WERI-Rb-1 (cell line): Measurements from ENCODE around the gene TMPRSS13.

ENCODE experiments used
- DNase-seq: peaks from one replicate; pipeline ENCODE4 v3.0.0-alpha.2; 2020
- H3K27ac ChIP-seq: fragments of 250-450 bp; sonication (Bioruptor Pico); 2 replicates; pipeline ENCODE4 v1.5.1; 2020; ENCODE audit warnings: mild to moderate bottlenecking, moderate library complexity
- H3K27me3 ChIP-seq: fragments of 250-450 bp; sonication (Bioruptor Pico); 2 replicates; pipeline ENCODE4 v1.5.1; 2021; ENCODE audit warnings: mild to moderate bottlenecking, low read depth, moderate library complexity; ENCODE audit not compliant: insufficient read depth, severe bottlenecking
- H3K36me3 ChIP-seq: fragments of 250-450 bp; sonication (Bioruptor Pico); 2 replicates; pipeline ENCODE4 v1.5.1; 2020; ENCODE audit warnings: mild to moderate bottlenecking, moderate library complexity
- H3K4me3 ChIP-seq: 2 replicates; pipeline ENCODE4 v1.5.1; 2011; ENCODE audit warnings: low read depth, mild to moderate bottlenecking, control low read depth, low read length
- H3K9me3 ChIP-seq: fragments of 250-450 bp; sonication (Bioruptor Pico); 2 replicates; pipeline ENCODE4 v1.5.1; 2021; ENCODE audit warnings: mild to moderate bottlenecking, moderate library complexity; ENCODE audit not compliant: severe bottlenecking
- TF ChIP-seq, protein P1 (sequence below): IDR thresholded peaks from 2 replicates; pipeline ENCODE4 v1.5.1; 2011; ENCODE audit warnings: low read depth, mild to moderate bottlenecking, control low read depth, inconsistent platforms, low read length

Gene TMPRSS13

DNA sequence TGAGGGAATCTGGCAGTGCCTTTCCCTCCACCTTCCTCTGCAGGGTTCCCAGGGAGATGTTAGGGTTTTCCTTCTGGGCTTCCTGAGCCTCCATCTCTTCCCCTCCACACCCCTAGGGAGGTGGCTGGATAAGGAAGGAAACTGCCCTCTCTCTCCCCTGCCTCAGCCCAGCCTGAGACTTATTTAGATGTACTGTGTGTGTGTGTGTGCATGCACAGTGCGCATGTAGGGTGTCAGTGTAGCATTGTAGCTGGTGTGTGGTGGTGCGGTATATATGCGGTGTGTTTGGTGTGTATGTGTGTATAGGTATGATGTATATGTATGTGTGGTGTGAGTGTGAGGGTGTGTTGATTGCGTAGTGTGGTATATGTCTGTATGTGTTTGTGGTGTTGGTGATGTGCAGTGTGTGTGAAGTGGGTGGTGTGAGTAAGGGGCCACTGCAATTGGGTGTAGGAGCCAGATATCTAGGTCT lies 54.3 kb downstream of the TMPRSS13 start:
- H3K9me3 ChIP-seq, result no peaks in the 10 kb centered on the region
- H3K27ac ChIP-seq, result no peak overlapping the region
- H3K36me3 ChIP-seq, result no peaks in the 10 kb centered on the region
- TF ChIP-seq, protein P1, sequence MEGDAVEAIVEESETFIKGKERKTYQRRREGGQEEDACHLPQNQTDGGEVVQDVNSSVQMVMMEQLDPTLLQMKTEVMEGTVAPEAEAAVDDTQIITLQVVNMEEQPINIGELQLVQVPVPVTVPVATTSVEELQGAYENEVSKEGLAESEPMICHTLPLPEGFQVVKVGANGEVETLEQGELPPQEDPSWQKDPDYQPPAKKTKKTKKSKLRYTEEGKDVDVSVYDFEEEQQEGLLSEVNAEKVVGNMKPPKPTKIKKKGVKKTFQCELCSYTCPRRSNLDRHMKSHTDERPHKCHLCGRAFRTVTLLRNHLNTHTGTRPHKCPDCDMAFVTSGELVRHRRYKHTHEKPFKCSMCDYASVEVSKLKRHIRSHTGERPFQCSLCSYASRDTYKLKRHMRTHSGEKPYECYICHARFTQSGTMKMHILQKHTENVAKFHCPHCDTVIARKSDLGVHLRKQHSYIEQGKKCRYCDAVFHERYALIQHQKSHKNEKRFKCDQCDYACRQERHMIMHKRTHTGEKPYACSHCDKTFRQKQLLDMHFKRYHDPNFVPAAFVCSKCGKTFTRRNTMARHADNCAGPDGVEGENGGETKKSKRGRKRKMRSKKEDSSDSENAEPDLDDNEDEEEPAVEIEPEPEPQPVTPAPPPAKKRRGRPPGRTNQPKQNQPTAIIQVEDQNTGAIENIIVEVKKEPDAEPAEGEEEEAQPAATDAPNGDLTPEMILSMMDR, result no peak
- no peak overlapping the region for H3K4me3 ChIP-seq
- no peaks in the 10 kb centered on the region for H3K27me3 ChIP-seq
- no peak for DNase-seq

DNA sequence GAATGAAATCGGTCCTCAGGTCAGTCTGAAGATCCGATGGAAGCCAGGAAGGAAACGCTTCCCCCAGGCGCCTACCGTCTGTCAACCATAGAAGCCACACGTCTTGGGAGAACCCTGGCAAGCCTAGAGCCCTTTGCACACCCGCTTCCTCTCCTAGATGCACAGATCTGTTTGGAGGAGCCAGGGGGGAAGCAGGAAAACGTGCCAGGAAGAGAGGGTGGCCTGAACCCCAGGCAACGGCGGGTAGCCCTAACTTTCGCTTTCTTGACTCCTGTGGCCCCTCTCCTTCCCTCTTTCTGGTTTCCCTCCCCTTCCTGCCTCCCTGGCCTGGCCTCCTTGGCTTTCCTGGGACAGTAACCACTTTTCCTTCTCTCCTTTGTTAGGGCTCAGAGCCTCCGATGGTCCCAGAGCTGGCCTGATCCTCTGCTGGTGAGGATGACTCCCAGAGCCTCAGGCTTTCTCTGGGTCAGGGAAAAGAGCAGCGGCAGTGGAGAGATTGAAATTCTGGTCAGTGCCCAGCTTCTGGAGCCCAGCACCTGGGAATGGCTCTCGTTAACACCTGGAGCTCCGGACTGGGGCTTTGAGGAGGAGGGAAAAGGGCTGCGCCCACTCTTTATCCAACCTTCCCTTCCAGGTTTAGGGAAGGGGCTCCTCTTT lies 54.8 kb downstream of the TMPRSS13 start:
- Histone ChIP-seq H3K9me3 (no peaks in the 10 kb centered on the region), H3K27me3 (no peaks in the 10 kb centered on the region), H3K27ac (no peak overlapping the region), H3K4me3 (no peak overlapping the region), H3K36me3 (no peaks in the 10 kb centered on the region)
- no peak for DNase-seq
- TF ChIP-seq, protein P1, result no peak

DNA sequence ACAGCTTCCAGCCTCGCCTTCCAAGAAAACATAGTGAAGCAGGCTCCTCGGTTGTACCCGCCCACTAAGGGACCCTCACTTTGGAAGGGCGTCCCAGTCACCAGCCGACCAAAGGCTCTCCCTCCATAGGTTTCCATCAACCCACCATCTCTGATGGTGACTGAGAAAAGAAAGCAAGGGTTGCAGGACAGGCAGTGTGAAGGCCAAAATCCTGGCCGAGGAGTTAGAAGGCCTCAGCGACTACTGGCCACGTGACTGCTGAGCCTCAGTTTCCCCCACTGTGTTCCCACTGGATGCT lies 55.4 kb downstream of the TMPRSS13 start:
- Histone ChIP-seq H3K9me3 (no peaks in the 10 kb centered on the region), H3K27ac (no peak overlapping the region), H3K4me3 (no peak overlapping the region), H3K36me3 (no peaks in the 10 kb centered on the region), H3K27me3 (no peaks in the 10 kb centered on the region)
- DNase-seq, result no peak
- TF ChIP-seq, protein P1, result no peak

DNA sequence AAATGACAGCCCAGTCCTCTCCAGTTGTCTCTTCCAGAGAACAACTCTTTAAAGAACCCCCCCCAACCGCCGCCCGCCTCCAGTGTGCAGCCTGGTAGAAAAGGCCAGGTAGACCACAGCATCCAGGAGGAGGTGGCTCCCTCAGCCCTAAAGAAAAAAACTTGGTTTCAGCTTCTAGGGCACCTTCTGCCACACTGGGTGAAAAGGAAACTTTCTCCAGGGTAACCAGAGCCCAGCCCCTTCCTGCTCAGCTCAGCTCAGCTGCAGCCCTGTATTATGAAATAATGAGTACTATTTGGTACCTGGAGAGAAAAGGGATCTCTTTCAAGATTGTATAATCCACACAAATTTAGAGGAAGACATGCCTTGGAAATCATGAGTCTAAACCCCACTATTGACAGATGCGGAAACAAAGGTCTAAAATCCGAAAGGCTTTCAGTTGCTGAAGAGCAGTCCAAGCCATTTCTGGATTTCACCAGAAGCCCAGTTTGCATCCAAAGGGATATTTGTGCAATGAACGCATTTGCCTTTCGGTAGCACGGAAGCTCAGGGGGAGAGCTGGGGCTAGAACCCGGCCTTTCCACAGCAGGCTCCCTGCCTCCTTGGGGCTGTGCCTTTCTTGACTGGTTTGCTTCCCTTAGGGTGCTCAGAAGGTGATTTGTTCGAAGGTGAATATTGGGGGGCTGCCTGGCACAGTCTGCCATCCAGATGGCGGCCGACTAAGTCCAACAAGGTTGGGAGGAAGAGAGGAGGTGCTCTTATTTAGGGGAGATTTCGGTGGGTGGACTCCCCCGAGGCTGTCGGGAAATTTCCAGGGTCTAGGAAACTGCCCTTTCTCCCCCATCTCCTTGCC lies 56.0 kb downstream of the TMPRSS13 start:
- no peaks in the 10 kb centered on the region for H3K9me3 ChIP-seq
- H3K27me3 ChIP-seq, result no peaks in the 10 kb centered on the region
- no peak for DNase-seq
- no peak overlapping the region for H3K27ac ChIP-seq
- no peak overlapping the region for H3K4me3 ChIP-seq
- no peaks in the 10 kb centered on the region for H3K36me3 ChIP-seq
- TF ChIP-seq, protein P1, result no peak

DNA sequence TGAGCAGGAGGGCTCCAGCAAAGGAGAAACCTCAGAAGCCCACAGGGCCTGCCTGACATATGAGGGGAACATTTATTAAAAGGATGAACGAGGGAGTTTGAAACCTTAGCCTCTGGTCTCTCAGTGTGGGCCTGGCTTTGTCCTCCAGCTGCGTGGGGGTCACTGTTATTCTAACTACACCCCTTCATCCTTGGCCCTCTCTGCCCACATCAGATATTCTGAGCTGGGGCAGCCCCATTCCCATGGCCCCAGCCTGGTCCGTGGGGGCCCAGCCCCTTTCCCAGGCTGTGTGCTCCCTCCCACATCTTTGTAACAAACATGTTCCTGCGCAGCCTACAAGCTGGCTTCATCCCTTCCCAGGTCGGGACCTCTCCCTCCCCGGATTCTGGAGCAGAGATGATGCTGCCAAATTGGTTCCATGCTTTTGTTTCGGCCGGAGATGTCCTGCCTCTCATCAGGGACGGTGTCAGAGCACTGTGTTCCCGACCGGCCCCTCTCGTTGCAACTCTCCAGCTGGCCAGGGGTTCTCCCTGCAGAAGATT lies 56.7 kb downstream of the TMPRSS13 start:
- Histone ChIP-seq H3K36me3 (no peaks in the 10 kb centered on the region), H3K4me3 (no peak overlapping the region), H3K27me3 (no peaks in the 10 kb centered on the region), H3K9me3 (no peaks in the 10 kb centered on the region), H3K27ac (no peak overlapping the region)
- no peak for DNase-seq
- TF ChIP-seq, protein P1, result no peak
